ENCODE data around the gene MST1R. TPM values are rescaled to one million over a fixed set of nuclear protein-coding genes. Genes with fewer than 3 reads are reported as not detected.

MST1R gene
- total RNA-seq = 0.79 and 1.7 TPM in 2 replicates

GRCh38 chr3:49903451-49904424, at the start of gene MST1R:
Gene MST1R, minus strand, starts transcription at chr3:49903873. Its CDS starts 264 bp downstream, at chr3:49903609.

DNA sequence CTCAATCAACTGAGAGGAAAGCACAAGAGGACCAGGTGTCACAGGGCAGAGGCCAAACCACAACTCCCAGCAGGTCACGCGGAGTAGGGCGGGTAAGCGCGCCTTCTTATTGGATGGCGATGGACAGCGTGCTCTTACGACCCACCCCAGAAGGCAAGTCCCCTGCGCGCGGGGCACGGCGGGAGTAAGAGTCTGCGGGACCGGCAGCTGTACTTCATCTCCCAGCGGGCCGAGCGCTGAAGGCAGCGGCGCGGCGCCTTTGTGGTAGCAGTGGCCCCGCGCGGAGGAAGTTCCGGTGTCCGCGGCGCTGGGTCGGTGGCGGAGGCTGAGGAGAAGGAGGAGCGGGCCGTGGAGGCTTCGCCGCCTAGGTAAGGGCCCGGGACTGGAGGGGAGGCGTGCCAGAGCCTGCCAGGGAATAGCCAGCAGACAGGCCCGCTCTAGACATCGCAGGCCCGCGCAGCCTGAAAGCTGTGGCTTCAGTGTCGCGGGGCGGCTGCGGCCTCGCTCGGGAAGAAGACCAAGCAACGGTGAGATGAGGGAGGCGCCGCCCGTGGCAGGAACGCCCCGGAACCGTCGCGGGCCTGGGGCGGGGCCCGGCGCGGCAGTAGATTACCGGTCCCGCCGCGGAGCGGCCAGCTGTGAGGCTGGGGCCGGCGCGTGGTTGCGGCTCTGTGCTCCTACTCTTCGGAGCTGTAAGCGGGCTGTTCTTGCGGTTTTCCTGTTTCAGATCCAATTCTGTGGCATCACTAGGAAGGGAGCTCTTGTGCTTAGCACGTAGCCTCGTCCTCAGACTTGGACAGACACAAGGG, 36.4 kb upstream of the MST1R start, which contains the start of gene RBM6:
RBM6 (plus strand) TSS at position 293 of the 809 bp plus-strand sequence. CDS start 22,492 bp downstream, outside the sequence.

GRCh38 chr3:49929291-49930167, 25.9 kb upstream of the MST1R start, which contains the start of gene MON1A:
Gene MON1A, minus strand, starts transcription at chr3:49929811. Its CDS starts 16,465 bp downstream, at chr3:49913346.

DNA sequence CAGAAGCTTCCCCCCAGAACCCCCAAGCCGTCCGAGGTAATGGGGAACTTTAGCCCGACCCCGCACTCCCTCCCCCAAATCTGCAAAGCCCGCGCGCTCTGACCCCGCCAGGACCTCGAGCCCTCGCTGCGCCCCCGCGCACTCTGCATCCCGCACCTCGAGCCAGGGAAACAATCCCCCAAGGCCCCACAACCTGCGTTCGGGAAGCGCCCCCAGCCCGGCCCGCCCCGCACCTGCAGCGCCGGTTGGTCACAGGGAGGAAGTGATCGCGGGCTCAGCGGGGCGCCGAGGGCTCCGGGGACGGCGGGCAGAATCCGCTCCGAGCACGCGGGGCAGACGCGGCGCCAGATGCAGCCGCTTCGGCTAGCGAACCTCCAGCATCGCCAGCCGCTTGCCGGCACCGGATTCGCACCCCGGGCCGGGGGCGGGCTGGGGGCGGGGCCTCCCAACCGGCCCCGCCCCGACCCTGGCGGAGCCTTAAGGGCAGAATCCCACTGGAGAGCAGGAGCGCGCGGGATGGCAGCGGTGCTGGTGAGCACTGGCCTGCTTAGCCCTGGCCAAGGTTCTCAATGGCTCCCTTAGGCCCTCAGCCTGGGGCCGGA, 34.0 kb downstream of the MST1R start, which contains the start of gene CAMKV:
CAMKV (minus strand) TSS at position 382 of the 602 bp plus-strand sequence. CDS start 7,518 bp downstream, outside the sequence.

DNA sequence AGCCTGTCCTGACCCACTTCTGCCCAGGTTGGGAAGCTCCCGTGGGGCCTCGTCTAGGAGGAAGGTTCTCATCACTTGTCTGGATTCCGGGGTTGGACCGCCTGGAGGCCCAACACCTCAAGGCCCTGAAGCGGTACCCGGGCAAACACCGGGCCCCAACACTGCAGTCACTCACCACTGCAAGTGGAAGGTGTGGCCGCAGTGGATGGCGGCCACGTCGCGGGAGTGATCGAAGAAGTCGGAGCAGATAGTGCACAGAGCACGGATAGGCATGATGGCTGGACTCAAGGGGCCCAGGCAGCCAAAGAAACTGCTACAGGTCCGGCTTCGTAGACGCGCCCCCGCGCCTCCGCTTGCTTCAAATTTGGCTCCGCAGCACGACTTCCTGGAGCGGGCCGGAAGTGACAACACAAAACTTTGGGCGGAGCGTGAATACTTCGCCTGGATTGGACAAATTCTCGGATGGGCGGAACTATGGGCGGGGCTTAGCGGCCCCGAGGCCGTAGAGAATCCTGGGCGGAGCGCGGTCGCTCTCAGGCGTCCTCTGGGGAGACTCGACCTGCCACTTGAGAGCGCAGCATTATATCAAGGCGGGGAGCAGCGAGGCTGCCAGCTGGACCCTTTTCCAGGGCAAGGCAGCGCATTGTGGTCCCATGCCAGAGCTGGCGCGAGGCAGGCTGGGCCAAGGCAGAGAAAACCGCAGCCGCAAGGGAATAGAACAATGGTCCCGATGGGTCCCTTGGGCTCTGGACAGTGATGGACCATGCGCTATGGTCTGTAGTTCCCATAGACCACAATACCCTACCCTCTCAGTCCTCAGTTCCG, 47.3 kb downstream of the MST1R start, which contains the start of gene TRAIP:
TRAIP (minus strand) TSS at position 384 of the 825 bp plus-strand sequence; CDS start at position 273, 111 bp downstream.

Other genes starting within 250 kb of the MST1R start
- 70.9 and 74.4 TPM in 2 replicates for gene APEH, start 229.5 kb downstream of the MST1R start, total RNA-seq
- gene MST1, start 214.4 kb downstream of the MST1R start, total RNA-seq = 1.1 and 1.3 TPM in 2 replicates
- gene RNF123, start 214.3 kb downstream of the MST1R start, total RNA-seq = 20.1 and 21.2 TPM in 2 replicates
- gene AMIGO3, start 184.2 kb downstream of the MST1R start, total RNA-seq = 1.5 TPM in 1 of 2 replicates, not detected in the other
- 63.4 and 65.8 TPM in 2 replicates for gene GMPPB, start 179.9 kb downstream of the MST1R start, total RNA-seq
- 35.8 and 36.9 TPM in 2 replicates for gene IP6K1, start 117.3 kb downstream of the MST1R start, total RNA-seq
- gene CDHR4, start 104.0 kb downstream of the MST1R start, total RNA-seq = not detected in 2 replicates
- 12.7 and 17.6 TPM in 2 replicates for gene INKA1, start 100.6 kb downstream of the MST1R start, total RNA-seq
- gene UBA7, start 89.9 kb downstream of the MST1R start, total RNA-seq = 36.6 and 46.2 TPM in 2 replicates
- gene TRAIP, start 47.3 kb downstream of the MST1R start, total RNA-seq = 8.4 and 9.1 TPM in 2 replicates
- not detected in 2 replicates for gene CAMKV, start 34.0 kb downstream of the MST1R start, total RNA-seq
- 23.2 and 27.2 TPM in 2 replicates for gene MON1A, start 25.9 kb upstream of the MST1R start, total RNA-seq
- gene RBM6, start 36.3 kb upstream of the MST1R start, total RNA-seq = 20.2 and 22.9 TPM in 2 replicates
- 60.9 and 68.9 TPM in 2 replicates for gene RBM5, start 185.0 kb upstream of the MST1R start, total RNA-seq

Measured in mammary microvascular endothelial cell (primary cell).